HG03378 (cell line): ENCODE results near the gene CA5B.
"Not testable (repeated sequence)": the region's sequence is repeated elsewhere in the genome, so short reads cannot be mapped to it uniquely, and the experiment has no call there.

Experiments
- ATAC-seq: cut with Tn5 transposase; IDR thresholded peaks from one replicate; pipeline ENCODE4 v1.9.1; 2021; ENCODE audit warnings: mild to moderate bottlenecking, moderate library complexity; ENCODE audit not compliant: unreplicated experiment

Gene CA5B, protein sequence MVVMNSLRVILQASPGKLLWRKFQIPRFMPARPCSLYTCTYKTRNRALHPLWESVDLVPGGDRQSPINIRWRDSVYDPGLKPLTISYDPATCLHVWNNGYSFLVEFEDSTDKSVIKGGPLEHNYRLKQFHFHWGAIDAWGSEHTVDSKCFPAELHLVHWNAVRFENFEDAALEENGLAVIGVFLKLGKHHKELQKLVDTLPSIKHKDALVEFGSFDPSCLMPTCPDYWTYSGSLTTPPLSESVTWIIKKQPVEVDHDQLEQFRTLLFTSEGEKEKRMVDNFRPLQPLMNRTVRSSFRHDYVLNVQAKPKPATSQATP

DNA sequence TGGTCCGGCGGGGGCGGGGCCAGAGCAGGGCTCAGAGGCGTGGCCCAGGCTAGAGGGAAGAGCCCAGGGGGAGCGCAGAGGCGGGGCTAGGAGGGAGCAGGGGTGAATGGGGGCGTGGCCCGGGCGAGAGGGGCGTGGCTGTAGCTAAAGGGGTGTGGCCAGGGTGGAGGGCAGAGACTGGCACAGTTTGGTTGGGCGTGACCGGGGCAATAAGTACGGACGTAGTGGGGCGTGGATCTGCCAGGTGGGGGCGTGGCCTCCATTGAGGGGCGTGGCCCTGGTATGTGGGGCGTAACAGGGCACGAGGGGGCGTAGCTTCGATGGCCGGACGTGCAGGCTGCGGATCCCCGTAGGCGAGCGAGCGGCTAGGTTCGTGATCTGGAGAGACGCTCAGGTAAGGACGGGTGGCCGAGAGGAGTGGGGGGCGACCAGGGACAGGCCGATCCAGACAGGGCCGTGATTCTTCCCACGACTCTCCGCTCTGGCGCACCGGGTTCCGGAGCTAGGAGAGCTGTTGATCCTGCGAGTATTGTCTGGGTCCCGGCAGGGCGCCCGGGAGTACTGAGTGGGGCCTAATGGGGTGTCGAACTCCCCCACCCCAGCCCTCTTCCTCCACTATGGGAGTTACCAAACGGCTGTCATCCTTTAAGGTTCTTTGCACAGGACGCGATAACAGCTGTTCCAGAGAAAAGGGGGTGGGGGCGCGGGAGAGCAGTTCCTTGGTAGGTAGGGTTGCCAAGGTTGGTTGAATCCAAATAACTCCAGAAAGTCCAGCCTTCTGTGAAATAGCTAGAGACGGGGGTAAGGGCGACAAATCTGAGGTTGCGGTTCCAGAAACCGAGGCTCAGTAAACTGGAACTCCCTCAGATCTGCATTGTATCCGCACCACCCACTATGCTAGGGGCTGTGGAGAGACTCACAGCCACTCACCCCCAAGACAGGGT is at the start of gene CA5B:
Gene CA5B, plus strand, starts transcription at position 312 of the 944 bp plus-strand sequence. CDS start 11,754 bp downstream, outside the sequence.
- peak; percentile 89 for ATAC-seq

DNA sequence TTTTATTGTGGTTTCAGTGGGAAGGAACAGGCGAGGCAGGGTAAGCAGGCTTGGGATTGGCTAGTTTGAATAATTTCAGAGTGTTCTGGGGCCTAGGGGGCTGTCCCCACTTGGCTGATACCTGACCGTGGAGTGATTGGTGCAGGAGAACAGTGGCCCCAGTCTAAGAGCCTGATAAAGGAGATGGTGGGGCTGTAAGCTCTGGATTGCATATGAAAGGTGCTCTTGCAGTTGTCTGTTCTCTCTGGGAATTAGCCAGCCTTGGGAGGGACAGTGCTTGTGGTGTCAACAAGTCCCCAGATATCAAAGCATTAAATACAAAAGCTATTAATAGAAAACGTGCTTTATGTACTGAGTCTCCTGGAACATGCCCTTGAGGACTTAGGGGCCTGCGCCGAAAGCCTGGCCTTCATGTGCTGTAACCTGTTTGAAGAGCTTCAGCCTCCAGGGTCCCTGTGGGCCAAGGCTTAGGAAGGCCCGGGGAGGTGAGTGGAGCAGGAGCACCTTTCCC is 43.1 kb upstream of the CA5B start:
- no peak for ATAC-seq

DNA sequence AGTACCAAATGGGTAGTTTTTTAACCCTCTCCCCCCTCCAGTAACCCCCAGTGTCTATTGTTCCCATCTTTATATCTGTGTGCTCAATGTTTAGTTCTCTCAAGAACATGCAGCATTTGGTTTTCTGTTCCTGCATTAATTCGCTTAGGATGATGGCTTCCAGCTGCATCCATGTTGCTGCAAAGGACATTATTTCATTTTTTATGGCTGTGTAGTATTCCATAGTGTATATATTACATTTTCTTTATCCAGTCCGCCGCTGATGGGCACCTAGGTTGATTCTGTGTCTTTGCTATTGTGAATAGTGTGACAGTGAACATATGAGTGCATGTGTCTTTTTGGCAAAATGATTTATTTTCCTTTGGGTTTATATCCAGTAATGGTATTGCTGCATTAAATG is 41.6 kb upstream of the CA5B start:
- no peak for ATAC-seq

DNA sequence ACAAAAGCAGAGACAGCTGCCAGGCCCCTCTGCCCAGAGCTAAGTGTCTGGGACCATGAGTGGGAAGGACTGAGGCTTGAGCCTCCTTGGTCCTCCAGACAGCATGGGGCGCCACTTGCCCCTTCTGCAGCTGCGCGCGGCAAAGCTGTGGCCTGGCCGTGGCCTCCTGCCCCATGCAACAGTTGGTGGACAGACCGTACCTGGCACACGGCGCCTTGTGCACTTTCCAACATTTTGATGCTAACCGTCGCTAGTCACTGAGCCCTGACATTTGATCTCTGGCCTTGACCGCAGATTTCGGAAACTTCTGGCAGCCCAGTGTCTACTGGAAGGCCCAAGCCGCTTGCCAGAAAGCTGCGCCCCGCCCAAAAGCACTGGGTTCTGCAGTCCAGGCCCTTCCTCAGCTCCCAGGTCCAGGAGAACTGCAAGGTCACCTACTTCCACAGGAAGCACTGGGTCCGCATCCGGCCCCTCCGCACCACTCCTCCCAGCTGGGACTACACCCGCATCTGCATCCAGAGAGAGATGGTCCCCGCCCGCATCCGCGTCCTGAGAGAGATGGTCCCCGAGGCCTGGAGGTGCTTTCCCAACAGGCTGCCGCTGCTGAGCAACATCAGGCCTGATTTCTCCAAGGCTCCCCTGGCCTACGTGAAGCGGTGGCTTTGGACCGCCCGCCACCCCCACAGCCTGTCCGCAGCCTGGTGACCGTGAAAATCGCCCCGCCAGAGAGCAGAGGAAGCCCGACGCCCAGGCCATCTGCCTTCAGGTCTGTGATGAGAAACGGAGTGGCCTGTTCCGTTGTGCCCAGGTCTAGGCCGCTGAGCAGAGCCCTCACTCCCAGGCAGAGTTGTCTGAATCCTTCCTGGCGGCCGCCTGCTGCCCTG is 35.3 kb upstream of the CA5B start:
- ATAC-seq = no peak

DNA sequence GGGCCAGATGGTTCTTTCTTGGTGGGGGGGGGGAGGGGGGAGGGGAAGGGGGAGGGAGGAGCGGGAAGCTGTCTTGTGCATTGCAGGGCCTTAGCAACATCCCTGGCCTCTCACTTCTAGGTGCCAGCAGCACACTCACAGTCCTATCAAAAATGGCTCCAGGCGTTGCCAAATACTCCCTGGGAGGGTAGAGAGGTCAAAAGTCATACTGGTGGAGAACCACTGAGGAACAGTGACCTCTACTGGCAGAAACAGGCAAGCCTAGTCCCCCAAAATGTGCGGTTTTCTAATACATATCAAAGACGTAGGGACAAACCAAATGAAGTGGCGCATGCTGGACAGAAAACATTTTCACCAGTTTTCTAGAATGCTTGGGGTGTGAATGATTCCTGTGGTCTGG is 34.3 kb upstream of the CA5B start:
- not testable (repeated sequence) for ATAC-seq

DNA sequence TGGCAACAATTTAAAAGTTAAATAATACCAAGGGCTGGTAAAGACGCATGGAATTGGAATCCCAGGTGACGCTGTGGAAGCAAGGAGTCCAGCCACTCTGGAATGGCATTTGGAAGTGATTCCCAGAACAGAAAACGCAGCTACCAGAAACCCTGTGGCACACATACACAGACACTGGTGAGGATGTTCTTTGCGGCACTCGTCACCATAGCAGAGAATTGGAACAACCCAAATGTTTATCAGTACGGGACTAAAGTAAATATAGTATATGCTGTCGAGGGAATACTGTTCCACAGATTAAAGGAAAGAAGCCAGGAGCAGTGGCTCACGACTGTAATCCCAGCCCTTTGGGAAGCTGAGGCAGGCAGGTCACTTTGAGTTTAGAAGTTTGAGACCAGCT is 33.8 kb upstream of the CA5B start:
- ATAC-seq = not testable (repeated sequence)

DNA sequence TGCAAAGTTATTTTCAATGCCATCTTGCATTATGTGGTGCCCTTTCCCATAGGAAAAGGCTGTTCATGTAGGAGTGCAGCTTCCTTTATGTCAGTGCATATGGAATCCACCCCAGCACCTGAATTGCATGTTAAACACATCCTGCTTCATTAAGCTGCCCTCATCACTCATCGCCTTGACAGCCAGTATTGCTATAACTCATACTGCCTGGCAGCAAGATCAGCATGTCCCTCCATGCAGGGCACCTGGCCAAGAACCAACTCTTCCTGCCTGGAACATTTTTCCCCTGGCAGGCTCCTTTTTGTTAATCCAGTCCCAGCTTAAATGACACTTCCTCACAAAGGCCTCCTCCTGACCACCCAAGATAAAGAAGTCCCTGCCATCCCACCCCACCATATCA is 23.5 kb upstream of the CA5B start:
- ATAC-seq = no peak

DNA sequence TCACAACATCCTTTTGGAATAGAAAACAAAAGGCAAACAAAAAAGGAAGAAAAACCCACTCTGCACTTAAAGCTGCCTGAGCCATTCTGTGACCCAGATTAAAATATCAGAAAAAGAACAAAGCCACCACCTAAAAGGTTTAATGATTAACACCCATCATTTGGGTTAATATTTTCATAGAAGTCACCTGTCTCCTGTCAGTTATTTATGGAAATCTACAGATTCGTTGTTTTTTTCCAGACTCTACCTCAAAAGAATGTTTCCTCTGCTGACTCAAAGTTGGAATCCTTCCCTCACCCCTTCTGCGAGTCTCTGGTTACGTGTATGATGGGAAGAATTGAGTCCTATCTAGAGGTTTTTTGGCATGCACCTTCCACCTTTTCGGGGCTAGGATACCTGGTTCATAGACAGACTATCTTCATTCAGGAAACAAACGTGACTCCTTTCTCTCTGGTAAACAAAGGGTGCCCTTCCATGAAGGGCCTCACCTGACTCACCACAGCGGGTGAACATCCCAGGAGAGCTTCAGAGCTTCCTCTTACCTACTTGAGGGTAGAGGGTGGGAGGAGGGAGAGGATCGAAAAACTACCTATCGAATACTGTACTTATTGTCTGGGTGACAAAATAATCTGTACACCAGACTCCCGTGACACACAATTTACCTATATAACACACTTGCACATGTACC is 19.6 kb upstream of the CA5B start:
- no peak for ATAC-seq

DNA sequence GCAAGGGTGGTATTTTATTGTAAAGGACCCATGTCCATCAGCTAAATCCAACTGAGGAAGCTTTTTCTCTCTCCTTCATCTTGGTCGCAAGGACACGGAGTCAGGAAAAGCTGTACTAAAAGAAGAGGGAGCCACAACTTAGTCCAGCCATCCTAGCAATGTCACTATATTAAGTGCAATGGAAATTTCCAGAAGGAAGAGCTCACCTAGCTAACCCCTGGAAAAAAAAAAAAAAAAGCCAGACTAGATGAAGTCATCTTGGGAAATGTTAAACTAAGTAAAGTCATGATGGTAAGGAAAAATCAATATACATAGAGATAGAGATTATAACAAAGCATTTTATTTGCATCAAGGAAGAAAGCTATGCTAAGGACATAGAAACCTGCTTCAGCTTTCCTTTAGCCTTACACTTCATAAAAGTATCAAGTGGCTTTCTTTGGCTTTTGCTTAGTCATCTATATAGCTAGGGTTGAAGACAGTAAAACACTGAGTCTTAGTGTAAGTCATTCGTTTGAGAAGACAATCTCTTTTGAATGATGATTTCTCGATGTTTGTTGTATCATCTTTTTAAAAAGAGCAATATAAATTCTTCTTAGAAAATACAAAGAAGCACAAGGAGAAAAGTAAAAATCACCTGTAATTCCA is 18.6 kb upstream of the CA5B start:
- ATAC-seq = no peak

DNA sequence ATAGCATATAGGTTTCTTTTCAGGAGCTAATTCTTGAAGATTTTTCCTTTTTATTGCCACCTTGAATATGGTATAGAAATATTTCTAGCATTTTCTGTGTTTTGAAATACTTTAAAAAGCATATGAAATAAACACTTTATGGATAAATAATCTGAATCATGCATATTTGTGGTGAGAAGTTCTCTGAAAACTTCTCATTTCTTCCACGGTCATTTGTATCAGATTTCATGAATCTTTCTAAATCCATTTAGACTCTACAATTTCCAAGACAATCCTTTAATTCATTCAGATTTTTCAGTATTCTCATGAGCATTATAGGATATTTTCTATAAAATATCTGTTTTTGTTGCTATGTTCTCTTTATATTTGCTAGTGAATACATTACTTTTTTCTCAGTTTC is 16.2 kb upstream of the CA5B start:
- ATAC-seq = no peak

DNA sequence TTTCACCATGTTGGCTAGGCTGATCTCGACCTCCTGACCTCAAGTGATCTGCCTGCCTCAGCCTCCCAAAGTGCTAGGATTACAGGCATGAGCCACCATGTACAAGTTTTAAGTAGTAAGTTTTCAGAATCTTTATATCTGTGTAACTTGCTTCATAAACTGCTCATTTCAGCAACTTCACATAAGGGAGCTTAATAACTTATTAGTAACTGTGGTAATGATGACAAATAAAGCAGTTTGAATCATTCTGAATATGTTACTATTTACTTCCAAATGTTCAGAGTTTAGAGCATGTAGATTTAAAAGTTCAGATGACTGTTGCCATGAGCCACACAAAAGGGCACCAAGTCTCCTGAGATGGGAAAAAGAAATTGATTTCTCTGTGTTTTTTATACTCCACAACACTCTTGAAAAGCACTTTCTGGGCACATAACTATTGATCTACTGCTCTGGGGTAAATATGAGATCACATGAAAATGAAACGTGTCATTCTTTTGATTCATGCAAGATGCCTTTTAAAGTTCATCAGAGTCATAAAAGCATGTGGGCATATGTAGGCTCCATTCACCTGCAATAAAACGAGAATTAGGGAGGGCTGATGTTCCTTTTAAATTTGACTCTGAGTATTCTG is 14.1 kb upstream of the CA5B start:
- ATAC-seq = no peak

DNA sequence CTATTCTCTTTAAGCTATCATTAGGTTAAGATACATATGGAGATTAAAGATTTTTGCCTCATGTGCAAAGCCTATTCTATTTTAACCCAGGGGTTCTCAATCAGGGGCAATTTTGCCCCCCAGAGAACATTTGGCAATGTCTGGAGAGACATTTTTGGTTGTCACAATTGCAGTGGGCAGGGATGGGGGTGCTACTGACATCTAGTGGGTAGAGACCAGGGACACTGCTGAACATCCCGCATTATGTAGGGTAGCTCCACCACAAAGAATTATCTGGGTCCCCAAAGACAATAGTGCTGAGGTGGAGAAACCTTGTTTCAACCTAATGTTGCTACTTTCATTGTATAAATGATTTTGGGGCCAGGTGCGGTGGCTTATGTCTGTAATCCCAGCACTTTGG is 13.2 kb upstream of the CA5B start:
- ATAC-seq = no peak

DNA sequence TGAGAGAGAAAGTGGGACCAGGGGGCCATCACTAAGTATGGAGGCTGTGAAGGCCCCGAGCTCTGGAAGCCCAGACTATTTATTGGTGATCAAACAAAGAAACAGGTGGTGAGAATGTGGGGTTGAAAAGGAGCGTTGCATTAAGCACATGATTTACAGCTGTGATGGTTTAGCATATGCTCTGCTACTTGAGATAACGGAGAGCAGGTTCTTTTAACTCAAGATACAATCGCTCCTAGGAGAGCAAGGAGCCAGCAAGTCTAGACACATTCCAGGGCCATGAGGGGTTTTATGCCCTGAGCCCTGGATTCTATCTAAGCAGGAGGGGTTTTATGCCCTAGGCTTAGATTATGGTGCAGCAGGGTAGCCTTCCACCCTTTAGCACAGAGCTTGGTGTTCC is 6.7 kb upstream of the CA5B start:
- not testable (repeated sequence) for ATAC-seq

DNA sequence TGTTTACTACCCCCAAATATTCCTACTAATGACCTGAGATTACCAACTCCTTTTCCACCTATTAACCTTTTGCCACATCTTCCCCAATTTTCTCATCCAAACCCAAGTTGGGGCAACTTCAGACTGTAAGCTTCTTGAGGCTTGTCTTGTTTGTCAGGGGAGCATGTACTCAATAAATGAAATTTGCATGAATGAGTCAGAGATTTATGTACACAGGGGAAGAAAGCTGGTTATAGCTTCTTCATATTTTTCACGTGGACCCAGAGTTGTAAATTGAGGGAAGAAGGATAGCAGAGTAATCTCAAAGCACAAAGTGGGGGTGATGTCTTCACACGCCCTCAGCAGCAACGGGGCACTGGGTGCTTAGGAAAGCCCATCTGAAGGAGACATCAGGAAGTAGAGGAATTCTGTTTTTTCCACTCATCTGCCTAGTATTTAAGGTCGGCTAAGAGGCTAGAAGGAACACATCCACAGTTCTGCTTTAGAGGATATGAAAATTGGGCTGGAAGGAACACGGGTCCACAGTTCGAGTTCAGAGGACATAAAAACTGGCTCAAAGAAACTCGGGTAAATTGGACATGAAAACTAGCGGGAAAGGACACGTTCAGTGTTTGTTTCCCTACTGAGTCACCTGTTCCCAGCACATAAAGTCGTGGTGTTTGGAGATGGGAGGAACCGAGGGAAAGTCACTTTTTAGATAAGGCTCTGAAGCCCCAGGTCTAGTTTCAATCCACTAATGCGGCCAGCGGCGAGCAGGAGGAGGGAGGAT is 696 bp upstream of the CA5B start:
- peak; percentile 1 for ATAC-seq

DNA sequence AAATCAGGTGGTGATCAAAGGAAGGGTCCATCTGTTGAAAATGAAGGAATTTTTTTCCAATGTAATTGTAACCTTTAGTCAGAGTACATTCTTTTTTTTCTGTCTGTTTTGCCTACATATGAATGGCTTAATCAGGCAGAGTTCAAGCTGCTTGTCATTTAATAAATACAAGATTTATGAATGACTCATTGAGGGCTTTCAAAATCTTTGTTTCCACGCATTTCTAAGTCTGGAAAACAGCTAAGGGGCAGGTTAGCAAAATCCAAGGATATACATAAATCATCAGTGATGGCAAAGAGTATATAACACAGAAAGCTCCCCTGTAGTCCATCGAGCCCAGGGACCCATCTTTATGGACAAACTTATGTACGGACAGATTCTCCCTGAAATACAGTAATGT is 1.8 kb downstream of the CA5B start:
- no peak for ATAC-seq

DNA sequence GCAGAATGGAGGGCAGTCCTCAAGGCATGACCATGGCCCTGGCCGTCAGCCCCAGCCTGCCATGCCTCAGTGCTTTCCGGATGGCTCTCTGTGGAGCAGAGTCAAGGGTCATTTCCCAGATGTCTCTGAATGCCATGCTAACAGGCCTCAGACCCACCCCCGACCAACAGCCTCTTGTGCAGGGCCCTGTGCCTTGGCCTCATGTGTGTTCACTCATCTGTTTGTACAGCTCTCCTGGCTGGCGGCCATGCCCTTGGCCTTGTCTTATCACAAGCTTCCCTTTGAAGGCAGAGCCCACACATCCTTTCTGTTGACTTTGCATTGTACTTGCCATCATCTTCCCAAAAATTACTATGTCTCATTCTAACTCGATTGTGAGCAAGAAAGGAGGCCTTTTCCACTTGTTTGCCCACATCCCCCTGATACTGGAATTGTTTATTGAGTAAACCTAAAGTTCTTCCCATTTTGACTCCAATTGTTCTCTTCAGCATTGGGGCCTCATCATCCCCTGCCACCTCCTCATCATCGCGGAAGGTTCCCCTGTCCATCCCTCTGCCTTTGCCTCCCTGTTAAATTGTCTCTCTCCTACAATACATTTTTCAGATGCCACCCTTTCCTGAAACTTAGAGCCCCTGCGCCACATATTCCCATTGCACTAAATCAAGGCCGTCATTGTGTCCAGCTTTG is 6.3 kb downstream of the CA5B start:
- no peak for ATAC-seq

DNA sequence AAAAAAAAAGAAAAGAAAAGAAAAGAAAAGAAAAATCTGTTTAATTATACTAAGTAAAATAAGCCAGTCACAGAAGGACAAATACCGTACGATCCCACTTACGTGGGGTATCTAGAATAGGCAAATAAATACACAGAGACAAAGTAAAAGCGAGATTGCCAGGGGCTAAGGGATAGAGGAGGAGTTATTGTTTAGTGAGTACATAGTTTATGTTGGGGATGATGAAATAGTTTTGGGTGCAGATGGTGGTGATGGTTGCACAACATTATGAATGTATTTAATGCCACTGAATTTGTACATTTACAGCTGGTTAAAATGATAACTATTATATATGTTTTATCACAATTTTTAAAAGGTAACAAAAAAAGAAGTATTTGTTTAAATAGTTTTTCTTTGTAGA is 7.1 kb downstream of the CA5B start:
- ATAC-seq = no peak

DNA sequence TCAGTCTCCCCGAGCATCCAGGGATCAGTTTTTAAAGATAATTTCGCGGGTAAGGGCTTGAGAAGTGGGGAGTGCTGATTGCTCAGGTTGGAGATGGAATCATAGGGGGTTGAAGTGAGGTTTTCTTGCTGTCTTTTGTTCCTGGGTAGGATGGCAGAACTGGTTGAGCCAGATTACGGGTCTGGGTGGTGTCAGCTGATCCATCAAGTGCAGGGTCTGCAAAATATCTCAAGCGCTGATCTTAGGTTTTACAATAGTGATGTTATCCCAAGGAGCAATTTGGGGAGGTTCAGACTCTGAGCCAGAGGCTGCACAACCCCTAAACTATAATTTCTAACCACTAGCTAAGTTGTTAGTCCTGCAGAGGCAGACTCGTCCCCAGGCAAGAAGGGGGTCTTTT is 8.6 kb downstream of the CA5B start:
- not testable (repeated sequence) for ATAC-seq
